Fibroblast of peridontal ligament (primary cell): ENCODE data around the gene CFDP1.
A peak's percentile ranks its signal among the peaks of the same experiment; 100 is the strongest.

Experiments
- DNase-seq: peaks from one replicate; pipeline ENCODE4 v3.0.0-alpha.2; 2010; ENCODE audit errors: extremely low read depth

CFDP1 gene

GRCh38 chr16:75265911-75266701 is 167.2 kb downstream of the CFDP1 start:
- DNase-seq, result peak; percentile 55

- DNase-seq, result no peak
These were observed 168.0 kb downstream of the CFDP1 start for GRCh38 chr16:75264999-75265910.

GRCh38 chr16:75264457-75264998 is 168.8 kb downstream of the CFDP1 start:
- peak; percentile 51 for DNase-seq

GRCh38 chr16:75263963-75264445 is 169.3 kb downstream of the CFDP1 start:
- no peak for DNase-seq

- peak; percentile 36 for DNase-seq
These were observed 169.9 kb downstream of the CFDP1 start for GRCh38 chr16:75263291-75263962.

- no peak for DNase-seq
These were observed 170.5 kb downstream of the CFDP1 start for GRCh38 chr16:75262800-75263127.

GRCh38 chr16:75262104-75262799 is 171.1 kb downstream of the CFDP1 start:
- peak; percentile 41 for DNase-seq

GRCh38 chr16:75261590-75262078 is 171.7 kb downstream of the CFDP1 start:
- no peak for DNase-seq

GRCh38 chr16:75260851-75261589 is 172.3 kb downstream of the CFDP1 start:
- no peak for DNase-seq

GRCh38 chr16:75258807-75259141 is 174.5 kb downstream of the CFDP1 start:
- DNase-seq, result no peak

- DNase-seq, result no peak
These were observed 175.2 kb downstream of the CFDP1 start for GRCh38 chr16:75257886-75258806.

GRCh38 chr16:75256696-75257343 is 176.5 kb downstream of the CFDP1 start:
- peak; percentile 32 for DNase-seq

- DNase-seq, result no peak
These were observed 177.2 kb downstream of the CFDP1 start for GRCh38 chr16:75256059-75256571.

GRCh38 chr16:75254359-75254837 is 178.9 kb downstream of the CFDP1 start:
- DNase-seq, result peak; percentile 74

GRCh38 chr16:75252946-75253911 is 180.1 kb downstream of the CFDP1 start:
- peak; percentile 55 for DNase-seq

- no peak for DNase-seq
These were observed 181.0 kb downstream of the CFDP1 start for GRCh38 chr16:75252049-75252864.
